Mesendoderm (in vitro differentiated cells): ENCODE data around the gene PRPS1L1.

ENCODE experiments used
- DNase-seq: peaks from one replicate; pipeline ENCODE4 v3.0.0; 2013
- H2AK5ac ChIP-seq: 2 replicates; pipeline ENCODE4 v1.6.1; 2013; ENCODE audit warnings: low read length, inconsistent platforms
- H2BK120ac ChIP-seq: 2 replicates; pipeline ENCODE4 v1.6.1; 2013; ENCODE audit warnings: low read depth, mild to moderate bottlenecking, low read length, moderate library complexity, mixed read lengths
- H2BK15ac ChIP-seq: replicated peaks from 2 replicates; pipeline ENCODE4 v1.6.1; 2013; ENCODE audit warnings: low read depth, mild to moderate bottlenecking, moderate library complexity
- H2BK5ac ChIP-seq: 2 replicates; pipeline ENCODE4 v1.6.1; 2013; ENCODE audit warnings: low read length, inconsistent platforms
- H3K18ac ChIP-seq: 2 replicates; pipeline ENCODE4 v1.6.1; 2013; ENCODE audit warnings: mild to moderate bottlenecking, low read length, mixed read lengths
- H3K23ac ChIP-seq: one replicate; pipeline ENCODE4 v1.6.1; 2013; ENCODE audit warnings: low read length
- H3K27ac ChIP-seq: 2 replicates; pipeline ENCODE4 v1.5.1; 2013; ENCODE audit warnings: low read depth, mild to moderate bottlenecking, inconsistent platforms, low read length, moderate library complexity
- H3K27me3 ChIP-seq: 2 replicates; pipeline ENCODE4 v1.6.1; 2013; ENCODE audit warnings: low read length, control low read depth, mild to moderate bottlenecking, inconsistent platforms; ENCODE audit not compliant: insufficient read depth, poor library complexity
- H3K36me3 ChIP-seq: 2 replicates; pipeline ENCODE4 v1.6.1; 2013; ENCODE audit warnings: low read length, inconsistent platforms; ENCODE audit not compliant: control insufficient read depth, insufficient read depth
- H3K4ac ChIP-seq: one replicate; pipeline ENCODE4 v1.6.1; 2013; ENCODE audit warnings: low read depth, mild to moderate bottlenecking, low read length, moderate library complexity
- H3K4me1 ChIP-seq: 2 replicates; pipeline ENCODE4 v1.6.1; 2013; ENCODE audit warnings: low read depth, low read length, inconsistent platforms; ENCODE audit not compliant: control insufficient read depth
- H3K4me2 ChIP-seq: 2 replicates; pipeline ENCODE4 v1.6.1; 2013; ENCODE audit warnings: low read length
- H3K4me3 ChIP-seq: 2 replicates; pipeline ENCODE4 v1.5.1; 2013; ENCODE audit warnings: mild to moderate bottlenecking, low read length
- H3K56ac ChIP-seq: one replicate; pipeline ENCODE4 v1.6.1; 2013; ENCODE audit warnings: low read length
- H3K79me1 ChIP-seq: 2 replicates; pipeline ENCODE4 v1.6.1; 2013; ENCODE audit warnings: low read length, inconsistent platforms
- H3K79me2 ChIP-seq: 2 replicates; pipeline ENCODE4 v1.6.1; 2013; ENCODE audit warnings: mild to moderate bottlenecking, low read length; ENCODE audit not compliant: control insufficient read depth, insufficient read depth
- H3K9ac ChIP-seq: 2 replicates; pipeline ENCODE4 v1.6.1; 2013; ENCODE audit warnings: low read length, inconsistent platforms
- H4K5ac ChIP-seq: one replicate; pipeline ENCODE4 v1.6.1; 2013; ENCODE audit warnings: low read length
- H4K8ac ChIP-seq: one replicate; pipeline ENCODE4 v1.6.1; 2013; ENCODE audit warnings: low read depth, mild to moderate bottlenecking, control low read depth, low read length, moderate library complexity
- WGBS: extraction: QIAGEN DNeasy Blood & Tissue Kit; methylation state at CpG from one replicate; pipeline ENCODE4 v1.1.7; 2013; ENCODE audit warnings: low lambda C conversion rate, missing lambda C conversion rate; ENCODE audit not compliant: insufficient coverage; ENCODE audit errors: extremely low coverage; 5-methylcytosine and 5-hydroxymethylcytosine counted together

PRPS1L1 gene

DNA sequence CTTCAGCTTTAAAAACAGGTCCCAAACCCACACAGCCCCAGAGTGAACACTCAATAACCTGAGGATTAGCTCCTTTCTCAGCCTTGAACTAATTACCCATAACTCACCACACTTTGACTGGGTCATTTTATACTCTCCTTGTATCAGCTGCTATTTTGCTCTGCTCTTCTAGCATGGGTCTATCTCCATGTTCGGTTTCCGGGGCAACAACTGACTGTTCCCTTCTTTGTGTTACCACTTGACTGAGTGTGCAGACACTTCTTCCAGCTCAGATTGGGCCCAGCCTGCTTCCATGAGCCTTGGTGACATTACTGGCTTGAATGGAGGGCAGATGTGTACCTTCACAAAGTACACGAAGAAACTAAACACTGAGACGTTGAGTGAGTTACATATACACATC is 31.5 kb upstream of the PRPS1L1 start:
- Histone ChIP-seq H2BK120ac (no peak overlapping the region), H3K79me2 (no peaks in the 10 kb centered on the region), H3K56ac (no peak overlapping the region), H2AK5ac (no peak overlapping the region), H3K23ac (no peak overlapping the region), H2BK5ac (no peak overlapping the region), H4K8ac (no peak overlapping the region), H3K27me3 (no peaks in the 10 kb centered on the region), H3K4me3 (no peak overlapping the region), H3K18ac (no peak overlapping the region), H3K79me1 (no peaks in the 10 kb centered on the region), H3K4me2 (no peak overlapping the region), H3K4me1 (no peaks in the 10 kb centered on the region), H4K5ac (no peak overlapping the region), H3K27ac (no peak overlapping the region), H3K9ac (no peak overlapping the region), H2BK15ac (no peak overlapping the region), H3K4ac (no peak overlapping the region), H3K36me3 (no peaks in the 10 kb centered on the region)
- WGBS, result no CpG with 5 or more reads among the region's 4 CpGs
- DNase-seq, result no peak

DNA sequence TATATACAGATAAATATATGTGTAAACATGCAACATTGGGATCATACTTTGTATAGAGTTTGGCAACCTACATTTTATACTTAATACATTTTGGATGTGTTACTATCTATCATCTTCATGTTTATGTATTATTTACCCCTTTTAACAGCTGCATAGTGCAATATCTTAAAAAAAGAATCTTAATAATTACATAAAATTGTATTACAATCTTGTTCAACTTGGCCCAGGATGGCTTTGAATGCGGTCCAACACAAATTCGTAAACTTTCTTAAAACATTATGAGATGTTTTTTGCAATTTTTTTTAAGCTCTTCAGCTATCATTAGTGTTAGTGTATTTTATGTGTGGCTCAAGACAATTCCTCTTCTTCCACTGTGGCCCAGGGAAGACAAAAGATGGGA is 26.3 kb upstream of the PRPS1L1 start:
- Histone ChIP-seq H4K8ac (no peak overlapping the region), H3K4me1 (no peaks in the 10 kb centered on the region), H3K18ac (no peak overlapping the region), H2AK5ac (no peak overlapping the region), H3K4me3 (no peak overlapping the region), H3K23ac (no peak overlapping the region), H3K79me2 (no peaks in the 10 kb centered on the region), H2BK5ac (no peak overlapping the region), H3K4ac (no peak overlapping the region), H3K79me1 (no peaks in the 10 kb centered on the region), H2BK120ac (no peak overlapping the region), H3K9ac (no peak overlapping the region), H3K4me2 (no peak overlapping the region), H3K36me3 (no peaks in the 10 kb centered on the region), H3K27ac (no peak overlapping the region), H3K27me3 (no peaks in the 10 kb centered on the region), H2BK15ac (no peak overlapping the region), H3K56ac (no peak overlapping the region), H4K5ac (no peak overlapping the region)
- DNase-seq, result no peak
- no CpG with 5 or more reads among the region's 2 CpGs for WGBS

DNA sequence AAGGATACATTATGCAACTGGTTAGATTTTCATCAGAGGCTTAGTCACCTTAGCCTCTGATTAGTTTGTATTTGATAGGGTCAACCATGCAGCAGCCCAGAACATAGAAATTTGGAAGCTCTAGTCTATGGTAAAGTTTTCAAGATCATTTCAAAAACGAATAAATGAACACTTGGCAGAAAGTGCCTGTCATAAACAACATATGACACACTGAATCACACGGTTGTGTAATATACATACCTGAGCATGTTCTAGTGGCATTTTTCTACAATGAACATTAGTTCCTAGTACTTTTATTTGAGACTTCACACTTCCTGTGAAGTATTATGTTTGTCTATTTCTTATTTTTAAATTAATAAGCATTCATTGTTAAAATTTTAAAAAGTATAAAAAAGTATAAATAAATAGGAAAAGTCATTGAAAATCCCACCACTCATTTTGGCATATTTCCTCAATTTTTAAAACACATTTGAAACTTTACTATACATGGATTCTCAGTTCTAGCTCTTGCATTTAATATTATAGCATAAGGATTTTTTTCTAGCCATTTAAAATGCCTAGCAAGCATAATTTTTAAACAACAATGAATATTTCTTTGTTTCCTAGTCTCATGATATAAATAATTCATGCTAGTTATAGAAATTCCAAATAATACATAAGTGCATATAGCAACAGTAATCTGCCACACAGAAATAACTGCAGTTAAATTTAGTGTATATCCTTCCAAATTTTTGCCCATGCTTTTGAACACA is 25.7 kb upstream of the PRPS1L1 start:
- Histone ChIP-seq H4K8ac (no peak overlapping the region), H3K79me1 (no peaks in the 10 kb centered on the region), H3K4me3 (no peak overlapping the region), H3K27me3 (no peaks in the 10 kb centered on the region), H3K27ac (no peak overlapping the region), H3K9ac (no peak overlapping the region), H3K4ac (no peak overlapping the region), H2AK5ac (no peak overlapping the region), H2BK5ac (no peak overlapping the region), H3K4me1 (no peaks in the 10 kb centered on the region), H3K4me2 (no peak overlapping the region), H3K36me3 (no peaks in the 10 kb centered on the region), H3K79me2 (no peaks in the 10 kb centered on the region), H2BK120ac (no peak overlapping the region), H2BK15ac (no peak overlapping the region), H3K18ac (no peak overlapping the region), H3K23ac (no peak overlapping the region), H3K56ac (no peak overlapping the region), H4K5ac (no peak overlapping the region)
- no CpG with 5 or more reads among the region's 2 CpGs for WGBS
- no peak for DNase-seq

DNA sequence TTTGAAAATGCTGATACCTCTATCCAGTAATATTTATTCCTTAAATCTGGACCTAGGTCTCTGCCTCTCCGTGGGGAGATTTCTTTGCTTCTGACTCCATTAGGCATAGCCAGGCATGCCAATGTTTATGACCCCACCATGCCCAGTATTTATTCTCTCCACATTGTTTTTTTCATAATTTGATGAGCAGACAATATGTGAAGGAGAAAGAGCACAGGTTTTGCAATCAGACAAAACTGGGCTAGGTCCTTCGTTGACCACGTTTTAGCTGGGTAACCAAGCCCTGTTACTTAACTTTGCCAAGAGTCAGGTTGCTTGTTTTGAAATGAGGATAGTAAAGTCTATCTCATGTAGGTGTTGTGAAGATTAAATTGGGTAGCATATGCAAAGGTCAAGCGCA is 21.6 kb upstream of the PRPS1L1 start:
- Histone ChIP-seq H2AK5ac (no peak overlapping the region), H3K79me1 (no peaks in the 10 kb centered on the region), H3K56ac (no peak overlapping the region), H3K27me3 (no peaks in the 10 kb centered on the region), H3K4ac (no peak overlapping the region), H3K9ac (no peak overlapping the region), H3K4me1 (no peaks in the 10 kb centered on the region), H3K18ac (no peak overlapping the region), H2BK120ac (no peak overlapping the region), H3K79me2 (no peaks in the 10 kb centered on the region), H2BK15ac (no peak overlapping the region), H4K8ac (no peak overlapping the region), H4K5ac (no peak overlapping the region), H3K23ac (no peak overlapping the region), H3K27ac (no peak overlapping the region), H2BK5ac (no peak overlapping the region), H3K4me3 (no peak overlapping the region), H3K36me3 (no peaks in the 10 kb centered on the region), H3K4me2 (no peak overlapping the region)
- no CpG with 5 or more reads among the region's 4 CpGs for WGBS
- no peak for DNase-seq

DNA sequence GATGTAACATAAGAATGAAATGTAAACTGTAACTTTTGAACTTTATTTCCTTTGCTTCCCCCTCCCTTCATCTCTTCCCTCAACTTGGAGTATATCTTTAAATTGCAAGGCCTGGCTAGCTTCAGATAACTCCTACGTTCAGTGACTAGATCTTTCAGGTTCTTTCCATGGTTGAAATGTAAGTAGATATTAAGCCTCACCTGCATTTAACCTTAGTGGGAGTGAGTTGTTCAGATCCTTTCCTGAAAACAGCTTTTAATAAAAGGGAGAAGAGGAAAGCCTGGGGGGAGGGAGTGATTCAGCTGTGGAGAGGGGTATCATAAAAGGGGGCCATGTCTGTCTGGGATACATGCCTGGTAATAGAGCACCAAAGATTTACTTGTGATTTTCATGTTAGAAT is 19.0 kb upstream of the PRPS1L1 start:
- Histone ChIP-seq H3K4me1 (no peaks in the 10 kb centered on the region), H2BK5ac (no peak overlapping the region), H3K4me2 (no peak overlapping the region), H3K36me3 (no peaks in the 10 kb centered on the region), H2BK120ac (no peak overlapping the region), H4K5ac (no peak overlapping the region), H3K79me1 (no peaks in the 10 kb centered on the region), H3K4me3 (no peak overlapping the region), H3K27ac (no peak overlapping the region), H3K4ac (no peak overlapping the region), H2AK5ac (no peak overlapping the region), H3K9ac (no peak overlapping the region), H4K8ac (no peak overlapping the region), H3K27me3 (no peaks in the 10 kb centered on the region), H3K56ac (no peak overlapping the region), H3K23ac (no peak overlapping the region), H2BK15ac (no peak overlapping the region), H3K18ac (no peak overlapping the region), H3K79me2 (no peaks in the 10 kb centered on the region)
- DNase-seq, result no peak
- no CpG with 5 or more reads among the region's 1 CpG for WGBS

DNA sequence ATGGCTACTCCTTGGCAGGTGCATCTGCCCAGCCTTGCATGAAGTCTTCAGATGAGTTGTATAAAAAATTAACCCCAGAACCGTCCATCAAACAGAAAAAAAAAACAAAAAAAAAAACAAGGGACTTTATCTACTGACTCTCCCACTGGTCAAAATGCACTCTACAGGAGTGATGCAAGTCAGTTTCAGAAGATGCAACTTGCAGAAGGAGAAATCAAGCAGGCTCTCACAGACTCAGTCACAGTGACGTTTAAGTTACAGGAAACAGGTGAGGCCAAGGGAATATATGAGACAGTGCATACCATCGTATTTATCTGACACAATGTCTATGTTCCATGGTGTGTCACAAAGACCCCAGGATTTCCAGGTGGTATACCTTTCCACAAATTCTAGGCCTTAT is 17.5 kb upstream of the PRPS1L1 start:
- Histone ChIP-seq H3K4me3 (no peak overlapping the region), H2BK15ac (no peak overlapping the region), H3K79me1 (no peaks in the 10 kb centered on the region), H3K27ac (no peak overlapping the region), H3K4me2 (no peak overlapping the region), H4K5ac (no peak overlapping the region), H3K9ac (no peak overlapping the region), H2BK120ac (no peak overlapping the region), H3K23ac (no peak overlapping the region), H3K4me1 (no peaks in the 10 kb centered on the region), H3K4ac (no peak overlapping the region), H3K79me2 (no peaks in the 10 kb centered on the region), H3K27me3 (no peaks in the 10 kb centered on the region), H3K36me3 (no peaks in the 10 kb centered on the region), H3K56ac (no peak overlapping the region), H2BK5ac (no peak overlapping the region), H3K18ac (no peak overlapping the region), H4K8ac (no peak overlapping the region), H2AK5ac (no peak overlapping the region)
- WGBS, result no CpG with 5 or more reads among the region's 3 CpGs
- DNase-seq, result no peak
